H9 (cell line): Measurements from ENCODE around the gene NCOR2. TPM values are rescaled to one million over a fixed set of nuclear protein-coding genes. Genes with fewer than 3 reads are reported as not detected.
A peak's percentile ranks its signal among the peaks of the same experiment; 100 is the strongest.

Source experiments
- DNase-seq: peaks from one replicate; pipeline ENCODE4 v3.0.0-alpha.2; 2017
- H2AFZ ChIP-seq: one replicate; pipeline ENCODE4 v1.6.1; 2013; ENCODE audit warnings: mild to moderate bottlenecking, low read length, control low read depth, moderate library complexity
- H2AK5ac ChIP-seq: 2 replicates; pipeline ENCODE4 v1.6.1; 2013; ENCODE audit warnings: low read length, control low read depth, mixed read lengths; ENCODE audit not compliant: insufficient read length
- H2BK120ac ChIP-seq: one replicate; pipeline ENCODE4 v1.6.1; 2013; ENCODE audit warnings: low read depth, mild to moderate bottlenecking, low read length, control low read depth, inconsistent platforms; ENCODE audit not compliant: poor library complexity, severe bottlenecking
- H2BK12ac ChIP-seq: 2 replicates; pipeline ENCODE4 v1.6.1; 2013; ENCODE audit warnings: low read length, control low read depth, mixed read lengths, low read depth; ENCODE audit not compliant: insufficient read length
- H2BK15ac ChIP-seq: 2 replicates; pipeline ENCODE4 v1.6.1; 2013; ENCODE audit warnings: low read depth, low read length, control low read depth
- H2BK20ac ChIP-seq: one replicate; pipeline ENCODE4 v1.6.1; 2013; ENCODE audit warnings: low read depth, mild to moderate bottlenecking, low read length, control low read depth, inconsistent platforms; ENCODE audit not compliant: poor library complexity, severe bottlenecking
- H2BK5ac ChIP-seq: 2 replicates; pipeline ENCODE4 v1.6.1; 2013; ENCODE audit warnings: low read length, control low read depth, mixed read lengths; ENCODE audit not compliant: insufficient read length
- H3K14ac ChIP-seq: 2 replicates; pipeline ENCODE4 v1.6.1; 2013; ENCODE audit warnings: low read length, control low read depth; ENCODE audit not compliant: insufficient read depth
- H3K18ac ChIP-seq: 2 replicates; pipeline ENCODE4 v1.6.1; 2013; ENCODE audit warnings: low read depth, mild to moderate bottlenecking, mixed read lengths, low read length, control low read depth; ENCODE audit not compliant: insufficient read length
- H3K23ac ChIP-seq: 2 replicates; pipeline ENCODE4 v1.6.1; 2013; ENCODE audit warnings: low read length, control low read depth, mixed read lengths, low read depth; ENCODE audit not compliant: insufficient read length
- H3K23me2 ChIP-seq: 2 replicates; pipeline ENCODE4 v1.6.1; 2013; ENCODE audit warnings: low read depth, mild to moderate bottlenecking, mixed read lengths, low read length, control low read depth; ENCODE audit not compliant: insufficient read length, poor library complexity, severe bottlenecking
- H3K27ac ChIP-seq: 2 replicates; pipeline ENCODE4 v1.5.1; 2013; ENCODE audit warnings: low read length, control low read depth, mixed read lengths, low read depth; ENCODE audit not compliant: insufficient read length
- H3K27me3 ChIP-seq: 2 replicates; pipeline ENCODE4 v1.6.1; 2013; ENCODE audit warnings: low read length, control low read depth, inconsistent platforms; ENCODE audit not compliant: insufficient read depth
- H3K4ac ChIP-seq: 2 replicates; pipeline ENCODE4 v1.6.1; 2013; ENCODE audit warnings: low read depth, mild to moderate bottlenecking, control low read depth, inconsistent platforms, low read length, moderate library complexity
- H3K4me1 ChIP-seq: 2 replicates; pipeline ENCODE4 v1.6.1; 2013; ENCODE audit warnings: low read length, control low read depth, inconsistent platforms; ENCODE audit not compliant: insufficient read depth
- H3K4me2 ChIP-seq: 2 replicates; pipeline ENCODE4 v1.6.1; 2013; ENCODE audit warnings: low read length, control low read depth, mixed read lengths; ENCODE audit not compliant: insufficient read length, insufficient read depth
- H3K56ac ChIP-seq: 2 replicates; pipeline ENCODE4 v1.6.1; 2013; ENCODE audit warnings: low read depth, mild to moderate bottlenecking, mixed read lengths, low read length, control low read depth; ENCODE audit not compliant: insufficient read length
- H3K79me1 ChIP-seq: 2 replicates; pipeline ENCODE4 v1.6.1; 2013; ENCODE audit warnings: low read depth, mild to moderate bottlenecking, moderate library complexity, low read length, control low read depth, inconsistent platforms; ENCODE audit not compliant: insufficient read depth, poor library complexity, severe bottlenecking
- H3K79me2 ChIP-seq: 2 replicates; pipeline ENCODE4 v1.6.1; 2013; ENCODE audit warnings: low read length, control low read depth, inconsistent platforms; ENCODE audit not compliant: insufficient read depth
- H3K9ac ChIP-seq: 2 replicates; pipeline ENCODE4 v1.6.1; 2013; ENCODE audit warnings: low read length, control low read depth, mixed read lengths; ENCODE audit not compliant: insufficient read length; ENCODE audit errors: extremely low read depth
- H3K9me3 ChIP-seq: one replicate; pipeline ENCODE4 v1.6.1; 2013; ENCODE audit warnings: low read depth, low read length, inconsistent platforms; ENCODE audit not compliant: control insufficient read depth
- H3T11ph ChIP-seq: one replicate; pipeline ENCODE4 v1.6.1; 2013; ENCODE audit warnings: mild to moderate bottlenecking, low read length, control low read depth, inconsistent platforms
- H4K20me1 ChIP-seq: one replicate; pipeline ENCODE4 v1.6.1; 2013; ENCODE audit not compliant: control insufficient read depth, insufficient read length, insufficient read depth
- H4K5ac ChIP-seq: 2 replicates; pipeline ENCODE4 v1.6.1; 2013; ENCODE audit warnings: low read depth, mild to moderate bottlenecking, mixed read lengths, low read length, control low read depth; ENCODE audit not compliant: insufficient read length
- H4K8ac ChIP-seq: replicated peaks from 2 replicates; pipeline ENCODE4 v1.6.1; 2013; ENCODE audit warnings: low read length, control low read depth, mixed read lengths, low read depth; ENCODE audit not compliant: insufficient read length
- H4K91ac ChIP-seq: 2 replicates; pipeline ENCODE4 v1.6.1; 2013; ENCODE audit warnings: low read depth, mild to moderate bottlenecking, moderate library complexity, mixed read lengths, low read length, control low read depth; ENCODE audit not compliant: insufficient read length
- H3K27ac Mint-ChIP-seq, 3 experiments: 2 replicates in 2 of 3; 3 replicates in 1 of 3; pipeline ENCODE4 v1.8.0; 2020 to 2021; ENCODE audit warnings: mixed read lengths in 3 of 3, mild to moderate bottlenecking in 1 of 3, moderate library complexity in 1 of 3
- H3K27me3 Mint-ChIP-seq: 2 replicates; pipeline ENCODE4 v1.8.0; 2021; ENCODE audit warnings: low read depth, mild to moderate bottlenecking, moderate library complexity, mixed read lengths
- H3K36me3 Mint-ChIP-seq, 3 experiments: 2 replicates in 2 of 3; 3 replicates in 1 of 3; pipeline ENCODE4 v1.8.0; 2020 to 2021; ENCODE audit warnings: low read depth in 3 of 3, mixed read lengths in 3 of 3; ENCODE audit not compliant: insufficient read depth in 1 of 3
- H3K4me1 Mint-ChIP-seq, 2 experiments: 2 replicates each; pipeline ENCODE4 v1.8.0; 2020; ENCODE audit warnings: mixed read lengths in 2 of 2
- H3K4me3 Mint-ChIP-seq, 2 experiments: 2 replicates in 1 of 2; 3 replicates in 1 of 2; pipeline ENCODE4 v1.8.0; 2020 to 2021; ENCODE audit warnings: mild to moderate bottlenecking in 2 of 2, mixed read lengths in 2 of 2, moderate library complexity in 1 of 2
- H3K9me3 Mint-ChIP-seq, 2 experiments: 2 replicates in 1 of 2; 3 replicates in 1 of 2; pipeline ENCODE4 v1.8.0; 2020; ENCODE audit warnings: mild to moderate bottlenecking in 2 of 2, mixed read lengths in 2 of 2, moderate library complexity in 1 of 2
- WGBS: extraction: QIAGEN DNeasy Blood & Tissue Kit; methylation state at CpG from one replicate; pipeline ENCODE4 v1.1.7; 2013; ENCODE audit warnings: missing lambda C conversion rate, low lambda C conversion rate, mixed read lengths; ENCODE audit not compliant: insufficient read length; ENCODE audit errors: extremely low coverage; 5-methylcytosine and 5-hydroxymethylcytosine counted together
- total RNA-seq: library from RNA; stranded (reverse); gene quantifications from 2 replicates; pipeline ENCODE4 v1.2.1, GENCODE V29; 2021
- TF ChIP-seq, protein P1 (sequence below): fragments of 200-600 bp; sonication (generic); conservative IDR thresholded peaks from 3 replicates; pipeline ENCODE4 v1.8.0; 2021; ENCODE audit warnings: antibody characterized with exemption, mild to moderate bottlenecking

The NCOR2 gene
- total RNA-seq, 1 experiment from 2014 or later, result 226 TPM

- Histone ChIP-seq H4K91ac (no peak overlapping the region), H3K4me2 (peak overlapping the region; percentile 93), H2AK5ac (no peak overlapping the region), H3K23ac (no peak overlapping the region), H2BK120ac (no peak overlapping the region), H4K5ac (no peak overlapping the region), H2BK12ac (no peak overlapping the region), H2AFZ (no peak overlapping the region), H3K23me2 (peaks cover 17% of the 10 kb centered on the region), H3K4me1 (peaks cover 11% of the 10 kb centered on the region; the same call in 1 of the 2 replicates), H3K14ac (no peak overlapping the region), H4K20me1 (no peaks in the 10 kb centered on the region), H2BK15ac (no peak overlapping the region), H3K9me3 (no peaks in the 10 kb centered on the region), H3K4ac (no peak overlapping the region), H3K27me3 (no peaks in the 10 kb centered on the region), H3K56ac (no peak overlapping the region), H2BK20ac (no peak overlapping the region), H3T11ph (no peak overlapping the region), H2BK5ac (no peak overlapping the region), H3K27ac (no peak overlapping the region), H4K8ac (no peak overlapping the region), H3K79me1 (peaks cover 5% of the 10 kb centered on the region), H3K79me2 (peaks cover 54% of the 10 kb centered on the region; the same call in 1 of the 2 replicates), H3K18ac (no peak overlapping the region), H3K9ac (no peak overlapping the region)
- no CpG with 5 or more reads among the region's 19 CpGs for WGBS
- Mint-ChIP-seq H3K27me3 (no peaks in the 10 kb centered on the region), H3K4me3 (peak overlapping the region; percentile 75 to 87), H3K4me1 (peaks cover 49 to 63% of the 10 kb centered on the region in 2 experiments), H3K27ac (peak overlapping the region in 2 of 3 experiments; percentile 81 to 91; a peak in 4 of 7 replicates), H3K36me3 (peaks cover 2 to 6% (median 5%) of the 10 kb centered on the region in 3 experiments; a peak in 6 of 7 replicates), H3K9me3 (no peaks in the 10 kb centered on the region)
- DNase-seq, result no peak
- TF ChIP-seq, protein P1, sequence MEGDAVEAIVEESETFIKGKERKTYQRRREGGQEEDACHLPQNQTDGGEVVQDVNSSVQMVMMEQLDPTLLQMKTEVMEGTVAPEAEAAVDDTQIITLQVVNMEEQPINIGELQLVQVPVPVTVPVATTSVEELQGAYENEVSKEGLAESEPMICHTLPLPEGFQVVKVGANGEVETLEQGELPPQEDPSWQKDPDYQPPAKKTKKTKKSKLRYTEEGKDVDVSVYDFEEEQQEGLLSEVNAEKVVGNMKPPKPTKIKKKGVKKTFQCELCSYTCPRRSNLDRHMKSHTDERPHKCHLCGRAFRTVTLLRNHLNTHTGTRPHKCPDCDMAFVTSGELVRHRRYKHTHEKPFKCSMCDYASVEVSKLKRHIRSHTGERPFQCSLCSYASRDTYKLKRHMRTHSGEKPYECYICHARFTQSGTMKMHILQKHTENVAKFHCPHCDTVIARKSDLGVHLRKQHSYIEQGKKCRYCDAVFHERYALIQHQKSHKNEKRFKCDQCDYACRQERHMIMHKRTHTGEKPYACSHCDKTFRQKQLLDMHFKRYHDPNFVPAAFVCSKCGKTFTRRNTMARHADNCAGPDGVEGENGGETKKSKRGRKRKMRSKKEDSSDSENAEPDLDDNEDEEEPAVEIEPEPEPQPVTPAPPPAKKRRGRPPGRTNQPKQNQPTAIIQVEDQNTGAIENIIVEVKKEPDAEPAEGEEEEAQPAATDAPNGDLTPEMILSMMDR, result 0 out of 3 replicates have a peak, but pooled peaks have one; percentile 12
Measured at GRCh38 chr12:124564232-124564958, 3.0 kb downstream of the NCOR2 start.
